IPS DF 19.7 (cell line): Measurements from ENCODE around the gene SIAH3.
"Not testable (repeated sequence)": the region's sequence is repeated elsewhere in the genome, so short reads cannot be mapped to it uniquely, and the experiment has no call there.

ENCODE experiments used
- DNase-seq: peaks from one replicate; pipeline ENCODE4 v3.0.0-alpha.2; 2013; ENCODE audit warnings: low read depth, low spot score

SIAH3 gene, protein sequence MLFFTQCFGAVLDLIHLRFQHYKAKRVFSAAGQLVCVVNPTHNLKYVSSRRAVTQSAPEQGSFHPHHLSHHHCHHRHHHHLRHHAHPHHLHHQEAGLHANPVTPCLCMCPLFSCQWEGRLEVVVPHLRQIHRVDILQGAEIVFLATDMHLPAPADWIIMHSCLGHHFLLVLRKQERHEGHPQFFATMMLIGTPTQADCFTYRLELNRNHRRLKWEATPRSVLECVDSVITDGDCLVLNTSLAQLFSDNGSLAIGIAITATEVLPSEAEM

DNA sequence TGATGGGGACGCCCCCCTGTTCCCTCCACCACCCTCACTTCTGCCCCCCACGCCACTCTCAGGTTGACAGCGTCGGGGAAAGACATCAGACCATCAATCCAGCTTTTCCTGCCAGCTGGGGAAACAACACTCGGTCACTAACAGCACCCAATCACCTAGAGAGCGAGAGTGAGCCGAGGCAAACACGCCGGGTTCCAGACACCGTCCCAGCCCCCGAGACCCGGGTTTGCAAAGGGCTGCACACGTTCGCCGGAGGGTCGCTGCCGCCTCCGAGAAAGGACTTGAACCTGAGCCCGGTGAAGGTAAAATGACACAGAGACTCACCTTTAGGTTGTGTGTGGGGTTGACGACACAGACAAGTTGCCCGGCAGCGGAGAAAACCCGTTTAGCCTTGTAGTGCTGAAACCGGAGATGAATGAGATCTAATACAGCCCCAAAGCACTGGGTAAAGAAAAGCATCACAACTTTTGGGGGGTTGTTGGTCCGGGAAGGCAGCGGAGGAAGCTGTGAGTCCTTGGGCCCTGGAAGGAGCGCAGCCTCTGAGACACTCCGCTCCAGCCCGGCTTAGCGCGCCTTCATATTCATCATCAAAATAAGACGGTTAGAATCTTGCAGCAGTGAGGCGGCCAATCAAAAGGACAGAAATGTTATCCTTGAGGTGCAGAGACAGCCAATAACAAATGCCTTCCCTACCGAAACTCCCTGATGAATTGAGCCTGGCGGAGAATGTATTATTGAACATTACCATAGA, at the start of gene SIAH3:
TSS of gene SIAH3 (minus strand) at position 583 of the 751 bp plus-strand sequence. CDS start at position 459, 124 bp downstream.
- no peak for DNase-seq

GRCh38 chr13:45899406-45899805, 47.9 kb upstream of the SIAH3 start:
- no peak for DNase-seq

- no peak for DNase-seq
Measured at GRCh38 chr13:45897562-45897961, 46.0 kb upstream of the SIAH3 start.

GRCh38 chr13:45896285-45896684, 44.7 kb upstream of the SIAH3 start:
- DNase-seq = no peak

- DNase-seq = no peak
Measured at GRCh38 chr13:45895881-45896280, 44.3 kb upstream of the SIAH3 start.

GRCh38 chr13:45892513-45892912, 41.0 kb upstream of the SIAH3 start:
- DNase-seq = no peak

DNA sequence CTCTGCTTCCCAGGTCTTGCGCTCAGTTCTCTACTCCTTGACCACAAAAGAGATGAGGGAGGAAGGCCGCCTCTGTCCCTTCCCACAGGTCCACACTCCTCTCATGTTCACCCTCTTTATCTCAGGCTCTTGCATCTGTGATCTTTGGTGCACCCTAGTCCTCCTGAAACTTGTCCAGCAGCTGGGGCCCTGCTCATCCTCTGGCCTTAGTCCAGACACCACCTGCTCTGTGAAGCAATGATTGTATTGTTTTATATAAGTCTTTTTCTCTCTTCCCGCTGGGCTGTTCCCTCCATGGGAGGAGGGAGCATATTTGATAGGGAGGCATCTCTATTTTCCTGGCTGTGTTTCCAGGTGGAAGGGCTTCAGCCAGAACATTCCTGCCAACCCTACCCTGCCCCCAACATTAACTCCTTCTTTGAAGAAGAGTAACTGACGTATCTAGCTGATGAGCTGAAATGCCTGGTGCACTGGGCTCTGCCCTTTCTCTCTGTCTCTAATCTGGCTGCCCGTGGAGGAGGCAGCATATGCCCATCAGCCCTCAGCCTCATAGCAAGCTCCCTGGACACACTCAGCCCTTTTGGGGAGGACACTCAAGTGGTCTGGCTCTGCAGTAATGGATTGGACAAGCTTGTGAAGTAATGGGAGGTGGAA, 38.2 kb upstream of the SIAH3 start:
- DNase-seq = no peak

DNA sequence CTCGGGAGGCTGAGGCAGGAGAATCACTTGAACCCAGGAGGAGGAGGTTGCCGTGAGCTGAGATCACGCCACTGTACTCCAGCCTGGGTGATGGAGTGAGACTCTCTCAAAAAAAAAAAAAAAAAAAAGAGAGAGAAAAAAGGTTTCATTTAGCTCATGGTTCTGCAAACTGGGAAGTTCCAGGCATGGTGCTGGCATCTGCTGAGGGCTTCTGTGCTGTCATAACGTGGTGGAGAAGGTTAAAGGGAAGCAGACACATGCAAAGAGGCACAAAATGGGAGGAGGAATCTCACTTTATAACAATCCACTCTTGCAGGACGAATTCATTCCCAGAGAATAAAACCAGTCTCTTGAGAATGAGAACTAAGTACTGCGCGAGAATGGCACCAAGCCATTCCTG, 34.9 kb upstream of the SIAH3 start:
- no peak for DNase-seq

- no peak for DNase-seq
Measured at GRCh38 chr13:45885194-45885593, 33.6 kb upstream of the SIAH3 start.

- DNase-seq = no peak
Measured at GRCh38 chr13:45882626-45883025, 31.1 kb upstream of the SIAH3 start.

DNA sequence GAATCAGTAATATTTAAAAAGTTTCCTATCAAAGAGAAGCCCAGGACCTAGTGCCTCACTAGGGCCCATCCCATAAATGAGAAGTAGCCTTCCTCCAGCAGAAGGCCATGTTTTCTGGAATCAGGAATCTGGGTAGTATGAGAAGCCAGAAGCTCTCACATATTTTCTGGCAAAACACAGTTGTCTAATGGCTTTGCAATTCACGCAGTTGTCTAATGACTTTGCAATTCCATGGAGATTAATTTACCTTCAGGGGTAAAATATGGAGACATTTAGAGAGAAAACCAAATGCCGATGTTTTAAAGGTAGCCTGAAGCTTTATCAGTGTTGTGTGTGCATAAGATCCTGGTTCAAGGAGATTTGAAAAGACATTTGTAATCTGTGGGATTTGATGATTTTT, 29.8 kb upstream of the SIAH3 start:
- no peak for DNase-seq

- DNase-seq = no peak
Measured at GRCh38 chr13:45880242-45880641, 28.7 kb upstream of the SIAH3 start.

DNA sequence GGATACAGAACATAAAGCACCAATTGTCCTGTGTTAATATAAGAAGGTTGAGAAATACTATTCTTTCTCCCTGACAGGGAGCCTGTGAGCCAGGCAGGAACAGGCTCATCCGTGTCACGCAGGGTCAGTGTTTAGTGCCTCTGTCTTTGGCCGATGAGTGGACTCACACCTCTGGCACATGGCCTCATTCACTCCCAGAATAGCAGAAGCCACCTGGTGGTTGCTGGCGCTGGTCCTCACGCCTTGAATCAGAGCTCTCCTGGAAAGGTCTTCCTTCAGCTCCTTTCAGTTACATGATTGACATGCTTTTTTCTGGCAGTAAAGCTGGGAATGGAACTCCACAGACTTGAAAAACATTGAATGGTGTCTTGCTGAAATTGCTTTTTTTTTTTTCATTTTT, 28.1 kb upstream of the SIAH3 start:
- no peak for DNase-seq

DNA sequence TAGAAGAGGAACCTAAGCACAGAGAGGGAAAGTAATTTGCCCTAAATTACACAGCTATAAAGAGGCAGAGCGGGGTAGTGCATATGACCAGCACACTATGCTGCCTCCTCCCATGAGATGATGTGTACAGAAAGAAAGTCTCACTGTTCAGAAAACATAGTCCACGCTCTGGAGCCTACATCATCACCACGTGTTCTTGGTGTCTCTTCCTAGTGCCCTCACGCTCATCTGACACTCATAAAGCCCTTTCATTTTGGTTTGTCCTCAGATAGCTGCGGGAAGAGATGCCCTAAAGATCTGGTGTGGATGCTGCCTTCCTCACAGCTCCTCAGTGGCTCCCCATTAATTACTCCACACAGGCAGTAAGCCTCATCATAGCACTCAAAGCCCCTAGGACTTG, 27.4 kb upstream of the SIAH3 start:
- DNase-seq = no peak

DNA sequence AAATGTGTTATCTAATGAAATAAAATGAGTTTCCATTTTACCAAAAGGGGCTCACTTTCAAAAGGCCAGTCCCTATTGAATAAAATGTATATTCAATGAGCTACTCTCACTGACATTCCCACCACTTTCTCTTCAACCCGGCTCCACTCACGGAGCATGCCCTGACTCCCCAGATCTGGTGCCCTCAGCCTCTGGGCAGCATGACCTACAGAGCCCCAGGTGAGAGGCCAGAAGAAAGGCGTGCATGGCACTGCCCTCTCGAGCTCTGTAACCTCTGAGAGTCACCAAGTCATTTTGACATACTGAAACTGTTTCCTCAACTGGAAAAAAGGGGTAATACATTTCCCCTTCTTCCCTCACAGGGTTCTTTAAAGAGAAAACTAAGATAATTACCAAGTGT, 25.2 kb upstream of the SIAH3 start:
- DNase-seq = no peak

DNA sequence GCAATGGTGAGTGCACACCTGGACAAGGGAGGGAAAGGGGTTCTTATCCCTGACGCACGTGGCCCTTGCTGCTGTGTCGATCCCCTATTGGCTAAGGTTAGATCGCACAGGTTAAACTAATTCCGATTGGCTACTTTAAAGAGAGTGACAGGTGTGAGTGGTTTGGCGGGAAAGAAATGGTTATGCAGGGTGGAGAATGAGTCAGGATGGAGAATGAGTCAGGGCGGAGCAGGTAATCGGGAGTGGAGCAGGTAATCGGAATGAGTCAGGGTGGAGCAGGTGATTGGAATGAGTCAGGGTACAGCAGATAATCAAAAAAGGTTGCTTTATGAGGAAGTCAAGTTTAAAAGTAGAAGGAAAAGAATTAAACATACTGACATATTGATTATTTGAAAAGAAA, 24.4 kb upstream of the SIAH3 start:
- DNase-seq = no peak

DNA sequence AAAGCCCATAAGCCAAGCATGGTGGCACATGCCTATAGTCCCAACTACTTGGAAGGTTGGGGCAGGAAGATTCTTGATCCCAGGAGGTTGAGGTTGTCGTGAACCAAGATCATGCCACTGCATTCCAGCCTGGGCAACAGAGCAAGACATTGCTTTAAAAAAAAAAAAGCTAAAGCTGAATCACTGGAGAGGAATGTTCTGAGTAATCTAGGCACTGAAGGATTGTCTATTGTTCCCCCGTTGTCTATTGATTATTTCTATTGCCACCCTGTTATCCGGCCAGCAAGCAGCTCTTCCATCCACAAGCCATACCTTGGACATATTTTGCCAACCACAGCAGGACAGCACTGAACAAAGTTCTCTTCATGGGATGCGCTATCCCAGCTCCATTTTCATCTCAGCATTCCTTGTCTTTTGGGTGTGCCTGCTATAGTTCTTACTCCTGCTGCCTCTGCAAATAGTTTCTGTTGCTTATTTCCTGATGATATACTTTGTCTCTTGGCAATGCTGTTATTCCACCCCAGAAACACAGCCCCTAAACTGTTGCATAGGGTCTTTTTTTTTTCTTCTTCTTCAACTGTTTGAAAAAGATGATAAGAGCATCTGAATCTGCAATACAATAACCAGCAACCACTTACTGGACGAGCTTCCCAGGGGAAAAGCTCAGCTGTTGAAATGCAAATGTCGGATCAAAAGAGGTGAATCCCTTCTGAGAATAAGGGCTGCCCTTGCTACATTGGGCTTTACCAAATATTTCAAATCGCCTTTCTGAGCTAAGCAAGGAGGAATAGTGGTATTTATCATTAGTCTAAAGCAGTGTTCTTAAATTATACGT, 22.2 kb upstream of the SIAH3 start:
- DNase-seq = no peak

DNA sequence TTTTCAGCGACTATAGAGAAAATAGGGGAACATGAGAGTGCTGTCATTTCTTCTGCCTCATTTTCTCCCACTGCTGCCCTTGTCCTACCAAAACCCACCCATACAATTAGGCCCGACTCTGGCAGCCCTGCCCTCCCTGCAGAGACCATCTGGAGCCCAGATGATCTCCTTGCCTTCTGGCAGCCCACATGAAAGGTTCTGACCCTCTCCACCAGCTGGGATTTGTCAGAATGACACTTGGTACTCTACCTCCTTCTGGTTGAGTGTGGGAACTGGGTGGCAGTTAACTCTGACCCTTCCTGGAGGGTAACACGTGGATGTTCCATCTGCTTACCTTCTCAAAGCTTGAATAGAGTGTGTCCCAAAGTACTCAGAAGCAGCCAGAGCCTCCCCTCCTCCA, 21.0 kb upstream of the SIAH3 start:
- no peak for DNase-seq

DNA sequence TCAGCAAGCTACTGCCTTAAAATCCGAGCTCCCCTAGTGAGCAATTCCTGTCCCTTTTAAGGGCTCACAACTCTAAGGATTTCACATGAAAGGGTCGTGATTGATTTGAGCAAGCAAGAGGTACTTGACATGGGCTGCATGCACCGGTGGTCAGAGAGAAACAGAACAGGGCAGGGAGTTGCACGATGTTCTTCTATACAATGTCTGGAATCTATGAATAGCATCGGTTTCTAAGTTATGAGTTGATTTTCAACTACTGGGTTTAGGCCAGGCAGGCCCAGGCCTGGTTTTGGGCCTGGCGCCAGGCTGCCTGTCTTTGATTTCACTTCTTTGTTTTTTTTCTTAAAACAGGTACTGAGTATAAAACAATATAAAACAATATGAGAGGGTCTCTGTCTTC, 19.6 kb upstream of the SIAH3 start:
- DNase-seq = not testable (repeated sequence)

- no peak for DNase-seq
Measured at GRCh38 chr13:45870232-45870631, 18.7 kb upstream of the SIAH3 start.

DNA sequence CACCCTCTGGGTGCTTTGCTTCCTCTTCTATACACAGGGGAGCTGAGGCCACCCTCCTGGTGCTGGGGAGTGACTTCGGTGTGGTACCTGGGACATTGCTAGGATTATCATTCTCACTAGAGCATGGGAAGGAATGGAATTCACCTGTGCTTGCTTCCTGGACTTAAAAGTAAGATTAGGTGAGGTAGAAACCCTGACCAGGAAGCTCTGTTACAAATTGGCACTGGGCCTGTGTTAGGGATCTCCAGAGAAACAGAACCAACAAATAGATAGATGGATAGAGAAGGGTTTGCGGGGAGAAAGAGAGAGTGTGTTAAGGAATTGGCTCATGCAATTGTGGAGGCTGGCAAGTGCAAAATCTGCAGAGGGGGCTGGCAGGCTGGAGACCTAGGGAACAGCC, 13.9 kb upstream of the SIAH3 start:
- no peak for DNase-seq
